ENCODE results near the gene RPGRIP1. TPM values are rescaled to one million over a fixed set of nuclear protein-coding genes. Genes with fewer than 3 reads are reported as not detected.
A peak's percentile ranks its signal among the peaks of the same experiment; 100 is the strongest.

Gene RPGRIP1
- total and polyA plus RNA-seq, 9 of the 15 experiments (the other 6 are each of a cell fraction or from before 2014, with no cell fraction given): 0.47 to 0.95 (median 0.65) TPM; not detected in 1

GRCh38 chr14:21268617-21269251 lies 11.1 kb upstream of the RPGRIP1 start (continued):
- TF ChIP-seq XRCC3 (IDR thresholded peaks at IDR 0.05) (no peak), ARNT (IDR thresholded peaks at IDR 0.05) (0 out of 4 replicates have a peak, but pooled peaks of 1 of the 2 experiments have one; percentile 19), MYC (IDR thresholded peaks at IDR 0.05; ENCODE audit: low read depth, low read length) (peak; percentile 42; the same call in 1 of the 2 replicates), MYC (CRISPR knock-in tag; IDR thresholded peaks at IDR 0.05; ENCODE audit: borderline replicate concordance, low read depth) (no peak), SMARCE1 (IDR thresholded peaks at IDR 0.05) (0 out of 2 replicates have a peak, but pooled peaks have one; percentile 7), TSC22D4 (tag; IDR thresholded peaks at IDR 0.05) (no peak), ZBTB11 (CRISPR knock-in tag; IDR thresholded peaks at IDR 0.05) (no peak), HMGN3 (IDR thresholded peaks at IDR 0.05; ENCODE audit: borderline replicate concordance, extremely low read depth, insufficient read length, low read depth, low read length) (no peak), SIN3A (IDR thresholded peaks at IDR 0.05; ENCODE audit: borderline replicate concordance in 2 of 2, control insufficient read depth in 1 of 2, low read depth in 2 of 2, low read length in 2 of 2) (0 out of 4 replicates have a peak, but pooled peaks of 1 of the 2 experiments have one; percentile 12), MCM2 (IDR thresholded peaks at IDR 0.05; ENCODE audit: low read depth) (no peak), ZBTB2 (IDR thresholded peaks at IDR 0.05) (no peak), NEUROD1 (IDR thresholded peaks at IDR 0.05; ENCODE audit: borderline replicate concordance, low read depth, low read length, partially characterized antibody) (no peak), SMAD3 (CRISPR knock-in tag; conservative IDR thresholded peaks at IDR 0.05) (no peak), CREBBP (IDR thresholded peaks at IDR 0.05; ENCODE audit: low read depth, low read length) (no peak), GATAD2A (IDR thresholded peaks at IDR 0.05) (no peak)
